HG02884 (cell line): ENCODE measurements around the gene VMP1.
"Not testable (repeated sequence)": the region's sequence is repeated elsewhere in the genome, so short reads cannot be mapped to it uniquely, and the experiment has no call there.

Experiments used
- ATAC-seq: cut with Tn5 transposase; IDR thresholded peaks from one replicate; pipeline ENCODE4 v1.9.1; 2021; ENCODE audit warnings: mild to moderate bottlenecking, moderate library complexity; ENCODE audit not compliant: unreplicated experiment

VMP1 gene

GRCh38 chr17:59853919-59854729, 146.7 kb downstream of the VMP1 start:
- not testable (repeated sequence) for ATAC-seq

DNA sequence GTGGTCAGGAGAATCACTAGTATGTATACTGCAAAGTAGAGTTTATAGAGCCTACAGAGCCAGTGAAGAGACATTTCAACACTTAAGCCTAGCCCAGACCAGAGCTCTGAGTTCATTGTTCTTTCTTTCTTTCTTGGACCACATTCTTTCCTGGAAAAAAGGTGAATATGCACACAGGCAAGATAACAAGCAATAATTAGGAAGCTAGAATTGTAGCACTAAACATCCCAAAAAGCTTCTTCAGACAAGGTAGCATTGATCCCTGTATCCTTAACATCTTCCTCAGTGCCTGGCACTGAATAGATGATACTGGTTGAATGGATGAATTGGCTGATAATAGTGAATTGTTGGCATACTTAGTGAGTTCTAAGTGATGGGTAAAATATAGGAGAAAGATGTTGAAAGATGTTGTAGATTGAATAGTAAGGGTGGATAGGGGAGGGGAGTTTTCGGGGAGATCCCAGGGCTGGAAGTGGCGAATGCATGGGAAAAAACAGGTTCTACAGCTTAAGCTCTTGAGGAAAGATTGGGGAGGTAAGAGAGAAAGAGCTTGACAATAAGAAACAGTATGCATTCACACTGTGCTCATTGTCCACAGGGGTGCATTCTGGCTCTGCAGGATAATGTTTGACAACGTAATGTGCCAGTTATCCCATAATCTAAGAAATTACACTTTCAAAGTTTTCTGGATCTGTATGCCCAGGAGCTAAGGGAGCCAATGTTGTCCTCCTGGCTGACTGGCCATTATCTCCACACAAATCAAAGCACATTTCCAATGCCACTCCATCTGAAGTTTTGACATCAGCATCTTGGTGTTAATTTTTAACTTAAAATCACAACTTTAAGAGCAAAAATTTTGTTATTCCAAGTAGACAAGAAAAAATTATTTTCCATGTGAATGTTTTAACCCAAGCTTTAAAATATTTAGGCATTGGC, 149.7 kb downstream of the VMP1 start:
- no peak for ATAC-seq

DNA sequence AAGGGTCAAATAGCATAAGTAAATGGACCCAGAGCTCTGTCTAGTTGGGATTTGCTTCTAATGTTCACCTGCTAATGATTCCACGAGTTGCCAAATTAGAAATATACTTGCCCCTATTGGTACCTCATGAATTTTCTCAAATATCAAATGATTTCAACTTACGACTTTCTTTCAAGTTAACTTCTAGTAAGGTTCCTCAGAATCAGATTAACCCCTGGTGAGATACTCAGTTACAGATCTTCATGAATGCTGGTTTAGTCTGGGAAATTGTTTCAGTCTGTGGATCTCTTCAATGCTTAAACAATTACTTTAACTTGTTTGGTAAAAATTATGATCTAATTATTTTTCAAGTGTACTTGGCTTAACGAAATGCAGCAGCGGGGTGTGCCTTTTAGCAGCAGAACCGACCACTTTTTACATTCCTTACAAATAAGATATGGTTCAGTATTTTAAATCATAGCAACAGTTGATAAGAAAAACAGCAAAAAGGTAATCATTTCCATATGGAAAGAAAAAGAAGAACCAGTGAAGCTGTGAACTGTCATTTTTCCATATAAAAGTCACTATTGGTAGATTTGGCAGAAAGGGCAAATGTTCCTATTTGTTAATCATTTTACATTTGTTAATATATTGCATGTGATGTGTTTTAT, 150.8 kb downstream of the VMP1 start:
- ATAC-seq, result no peak

DNA sequence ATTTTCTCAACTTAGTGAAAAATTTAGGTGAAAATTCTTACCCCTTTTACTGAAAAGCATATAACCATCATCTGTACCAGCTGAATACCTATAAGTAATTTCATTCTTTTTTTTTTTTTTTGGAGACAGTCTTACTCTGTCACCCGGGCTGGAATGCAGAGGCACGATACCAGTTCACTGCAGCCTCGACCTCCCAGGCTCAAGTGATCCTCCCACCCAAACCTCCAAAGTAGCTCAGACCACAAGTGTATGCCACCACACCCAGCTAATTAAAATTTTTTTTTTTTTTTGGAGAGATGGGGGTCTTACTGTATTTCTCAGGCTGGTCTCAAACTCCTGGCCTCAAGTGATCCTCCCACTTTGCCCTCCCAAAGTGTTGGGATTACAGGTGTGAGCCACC, 151.5 kb downstream of the VMP1 start:
- no peak for ATAC-seq

DNA sequence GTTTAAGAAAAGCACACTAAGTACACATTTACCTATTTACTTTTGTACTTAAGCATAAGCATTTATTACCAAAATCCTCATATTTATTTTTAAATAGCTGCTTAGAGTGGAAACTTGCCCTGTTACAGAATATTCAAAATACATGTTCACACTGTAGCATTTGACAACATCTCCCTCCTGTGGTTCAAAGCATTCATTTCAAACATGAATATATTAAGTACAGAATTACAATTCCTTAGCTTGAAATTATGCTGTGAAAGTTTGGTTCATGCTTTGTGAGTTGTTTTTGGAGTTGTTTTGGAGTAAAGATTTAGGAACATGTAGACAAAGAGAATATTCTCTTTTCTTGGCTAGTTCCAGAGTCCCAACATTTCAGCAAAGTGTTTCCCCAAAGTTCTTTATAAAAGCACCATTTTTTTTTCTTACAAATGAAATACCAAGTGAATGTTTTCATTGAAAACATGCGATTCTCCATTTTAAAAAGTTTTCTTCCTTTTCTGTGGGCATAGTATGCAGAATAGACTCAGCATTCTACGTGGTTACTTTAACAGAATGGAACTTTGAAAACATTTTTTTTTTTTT, 152.1 kb downstream of the VMP1 start:
- ATAC-seq, result no peak

DNA sequence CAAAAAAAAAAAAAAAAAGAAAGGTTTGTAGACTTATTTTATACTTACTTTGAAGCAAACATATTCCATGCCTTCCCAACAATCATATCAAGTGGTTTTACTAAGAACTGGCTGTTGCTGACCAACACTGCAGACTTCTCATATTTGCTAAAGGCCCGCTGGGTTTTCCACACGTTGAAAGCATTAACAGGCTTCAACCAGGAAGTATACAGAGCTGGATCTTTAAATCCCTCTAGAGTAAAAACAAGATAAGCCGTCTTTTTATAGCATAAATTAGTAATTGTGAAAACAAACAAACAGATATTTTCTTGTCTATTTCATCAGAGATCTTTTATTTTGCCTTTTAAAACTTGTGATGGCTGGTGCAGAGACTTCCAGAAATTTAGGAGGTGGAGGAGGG, 156.2 kb downstream of the VMP1 start:
- ATAC-seq, result no peak

DNA sequence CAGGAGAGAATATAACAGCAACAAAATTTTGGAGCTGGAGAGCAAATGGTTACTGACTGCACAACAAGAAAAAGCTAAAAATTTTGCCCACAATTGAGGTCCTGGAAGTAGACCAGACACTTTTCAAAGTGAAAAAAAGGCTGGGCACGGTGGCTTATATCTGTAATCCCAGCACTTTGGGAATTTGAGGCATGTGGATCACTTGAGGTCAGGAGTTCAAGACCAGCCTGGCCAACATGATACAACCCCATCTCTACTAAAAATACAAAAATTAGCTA, 162.4 kb downstream of the VMP1 start:
- no peak for ATAC-seq

GRCh38 chr17:59870482-59870881, 163.0 kb downstream of the VMP1 start:
- ATAC-seq, result no peak

DNA sequence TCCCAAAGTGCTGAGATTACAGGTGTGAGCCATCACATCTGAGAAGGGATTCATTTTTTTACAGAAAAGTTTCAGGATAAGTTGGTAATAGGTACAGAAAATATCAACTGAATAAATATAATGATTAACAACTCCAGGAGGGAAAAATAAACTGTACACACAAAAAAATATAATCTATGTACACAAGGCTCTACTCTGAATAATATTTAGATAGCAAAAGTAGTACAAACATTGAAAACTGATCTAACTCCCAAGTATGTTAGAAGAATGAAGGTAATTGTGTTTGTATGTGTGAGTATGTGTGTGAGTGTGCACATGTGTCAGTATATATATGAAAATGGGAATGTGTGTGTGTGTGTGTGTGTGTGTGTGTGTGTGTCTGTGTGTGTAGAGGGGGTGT, 164.9 kb downstream of the VMP1 start:
- ATAC-seq, result no peak

GRCh38 chr17:59873414-59873813, 166.0 kb downstream of the VMP1 start:
- not testable (repeated sequence) for ATAC-seq

DNA sequence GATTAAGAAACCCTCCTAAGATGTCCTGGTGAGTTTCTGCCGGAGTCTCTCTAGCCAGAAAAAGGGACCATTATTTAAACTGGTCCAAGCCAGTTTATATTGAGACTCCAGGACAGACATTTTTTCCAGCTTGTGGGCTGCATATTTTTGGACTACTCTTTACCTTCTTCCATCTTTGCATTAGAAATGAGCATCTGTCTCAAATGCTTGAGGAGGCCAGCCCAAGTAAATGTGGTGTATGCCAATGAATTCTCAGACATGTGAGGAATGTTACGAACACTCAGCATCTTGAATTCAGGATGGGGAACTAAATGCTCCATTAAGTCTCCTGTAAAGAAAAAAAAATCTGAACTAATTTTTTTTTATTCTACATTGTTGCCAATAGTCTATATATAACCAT, 166.9 kb downstream of the VMP1 start:
- ATAC-seq, result no peak

DNA sequence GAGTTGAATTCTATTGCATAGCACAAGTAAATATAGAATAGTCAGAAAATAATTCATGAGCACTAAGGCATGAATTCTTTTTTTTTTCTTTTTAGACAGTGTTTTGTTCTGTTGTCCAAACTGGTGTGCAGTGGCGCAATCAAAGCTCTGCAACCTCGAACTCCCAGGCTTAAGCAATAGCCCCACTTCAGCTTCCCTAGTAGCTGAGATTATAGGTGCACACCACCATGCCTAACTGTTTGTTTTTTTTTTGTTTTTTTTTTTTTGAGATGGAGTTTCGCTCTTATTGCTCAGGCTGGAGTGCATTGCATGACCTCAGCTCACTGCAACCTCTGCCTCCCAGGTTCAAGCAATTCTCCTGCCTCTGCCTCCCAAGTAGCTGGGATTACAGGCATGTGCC, 168.7 kb downstream of the VMP1 start:
- ATAC-seq, result no peak

- ATAC-seq, result no peak
These were observed 170.5 kb downstream of the VMP1 start for GRCh38 chr17:59877965-59878364.

GRCh38 chr17:59878624-59879023, 171.2 kb downstream of the VMP1 start:
- no peak for ATAC-seq

DNA sequence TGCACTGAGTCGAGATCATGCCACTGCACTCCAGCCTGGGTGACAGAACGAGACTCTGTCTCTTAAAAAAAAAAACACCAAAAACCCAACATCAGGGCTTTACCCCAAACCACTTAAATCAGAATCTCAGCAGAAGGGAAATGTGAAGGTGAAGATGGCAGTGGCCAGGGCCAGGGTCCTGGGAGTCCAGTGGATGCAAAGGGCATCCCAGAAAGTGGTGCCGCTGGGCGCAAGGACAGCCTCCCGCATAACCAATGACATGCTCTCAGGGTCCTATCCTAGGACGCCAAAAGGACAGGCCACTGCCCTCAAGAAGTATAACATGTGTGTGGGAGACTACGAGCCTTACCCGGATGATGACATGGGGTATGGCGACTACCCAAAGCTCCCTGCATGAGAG, 177.4 kb downstream of the VMP1 start:
- no peak for ATAC-seq

DNA sequence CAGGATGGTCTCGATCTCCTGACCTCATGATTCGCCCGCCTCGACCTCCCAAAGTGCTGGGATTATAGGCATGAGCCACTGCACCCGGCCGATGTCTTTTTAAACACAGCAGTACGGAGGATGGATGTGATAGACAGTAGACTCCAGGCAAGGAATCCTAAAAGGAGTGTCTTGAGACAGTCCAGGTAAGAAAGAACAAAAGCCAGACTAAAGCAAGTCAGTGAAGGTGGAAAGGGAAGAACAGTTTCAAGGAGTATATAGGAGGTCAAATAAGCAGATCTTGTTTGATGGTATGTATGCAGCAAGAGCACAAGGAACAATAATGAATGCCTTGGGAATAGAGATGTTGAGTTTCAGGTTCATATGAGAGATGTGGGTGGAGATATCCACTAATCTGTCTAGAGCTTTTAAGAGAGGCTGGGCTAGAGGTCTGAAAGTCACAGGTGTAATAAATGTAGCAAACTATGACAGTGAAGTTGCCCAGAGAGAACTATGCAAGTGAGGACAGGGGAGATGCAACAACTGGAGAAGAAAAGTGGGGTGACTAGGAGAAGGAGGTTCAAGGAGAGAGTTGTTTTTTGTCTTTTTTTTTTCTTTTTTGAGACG, 180.8 kb downstream of the VMP1 start:
- ATAC-seq, result no peak

DNA sequence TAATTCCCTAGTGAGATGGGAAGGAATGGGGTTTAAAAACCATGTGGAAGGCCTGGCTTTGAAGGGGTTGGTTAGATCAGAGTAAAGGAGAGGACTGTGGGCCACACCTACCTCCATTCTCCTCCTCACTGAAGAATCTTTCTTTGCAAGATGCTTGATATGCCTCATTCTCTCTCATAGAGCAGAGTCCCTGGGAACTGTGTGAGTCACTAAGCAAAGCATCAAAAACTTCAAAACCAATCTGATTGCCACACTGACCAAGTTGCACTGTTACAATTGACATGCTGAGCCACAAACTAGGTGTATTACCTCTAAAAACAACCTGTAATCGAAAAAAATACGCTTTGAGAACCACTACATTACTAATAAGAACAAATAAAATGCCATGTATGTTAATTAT, 183.3 kb downstream of the VMP1 start:
- no peak for ATAC-seq
